IMR-90 (cell line): ENCODE results near the gene NPHS1. TPM values are rescaled to one million over a fixed set of nuclear protein-coding genes. Genes with fewer than 3 reads are reported as not detected.

Experiments
- ATAC-seq: fragments of 200-7000 bp; cut with Tn5 transposase; 2 replicates; pipeline ENCODE4 v1.9.1; 2020; ENCODE audit warnings: low read depth, mild to moderate bottlenecking, moderate library complexity
- BruUV-seq: library from RNA; stranded (reverse); fragments of 400-500 nt; replicated peaks from 2 replicates; lab custom pipeline; 2021; lab: Mats Ljungman, UMichigan
- CTCF ChIA-PET: fragments of 300-600 bp; formaldehyde crosslinking; extraction: SDS; loops from one replicate; lab custom pipeline; 2021; ENCODE audit warnings: antibody characterized with exemption; lab: Yijun Ruan, JAX
- POLR2A ChIA-PET: fragments of 300-600 bp; sonication (Branson Sonifier 250); formaldehyde crosslinking; loops from one replicate; lab custom pipeline; 2022; ENCODE audit warnings: antibody characterized with exemption; ENCODE audit not compliant: unreplicated experiment; lab: Charles Lee
- DNase-seq: peaks from one replicate; pipeline ENCODE4 v3.0.0; 2013
- H2AFZ ChIP-seq: replicated peaks from 2 replicates; pipeline ENCODE3; 2013; ENCODE audit warnings: low read length, mild to moderate bottlenecking; ENCODE audit not compliant: poor library complexity
- H2AK5ac ChIP-seq: 2 replicates; pipeline ENCODE4 v1.6.1; 2013; ENCODE audit warnings: low read depth, low read length, inconsistent platforms
- H2AK9ac ChIP-seq: replicated peaks from 2 replicates; pipeline ENCODE3; 2013; ENCODE audit warnings: mild to moderate bottlenecking, low read depth, low read length, moderate library complexity; ENCODE audit not compliant: poor library complexity
- H2BK120ac ChIP-seq: 2 replicates; pipeline ENCODE4 v1.6.1; 2013; ENCODE audit warnings: low read depth, low read length, inconsistent platforms
- H2BK15ac ChIP-seq: 3 replicates; pipeline ENCODE4 v1.6.1; 2013; ENCODE audit warnings: low read depth, low read length, inconsistent platforms
- H2BK20ac ChIP-seq: 2 replicates; pipeline ENCODE4 v1.6.1; 2013; ENCODE audit warnings: low read depth, mild to moderate bottlenecking, inconsistent platforms, low read length, moderate library complexity
- H2BK5ac ChIP-seq: 2 replicates; pipeline ENCODE4 v1.6.1; 2013; ENCODE audit warnings: mild to moderate bottlenecking, low read depth, low read length, inconsistent platforms; ENCODE audit not compliant: poor library complexity, severe bottlenecking
- H3K14ac ChIP-seq: replicated peaks from 2 replicates; pipeline ENCODE4 v1.6.1; 2013; ENCODE audit warnings: low read depth, low read length, inconsistent platforms
- H3K18ac ChIP-seq: 2 replicates; pipeline ENCODE4 v1.6.1; 2013; ENCODE audit warnings: low read depth, low read length, control low read depth
- H3K23ac ChIP-seq: 2 replicates; pipeline ENCODE4 v1.6.1; 2013; ENCODE audit warnings: low read depth, low read length, inconsistent platforms
- H3K27ac ChIP-seq: 2 replicates; pipeline ENCODE4 v1.5.1; 2013; ENCODE audit warnings: mild to moderate bottlenecking, control low read depth, low read length; ENCODE audit not compliant: insufficient read depth
- H3K27me3 ChIP-seq: 2 replicates; pipeline ENCODE4 v1.6.1; 2013; ENCODE audit warnings: low read length; ENCODE audit not compliant: control insufficient read depth, insufficient read depth
- H3K36me3 ChIP-seq: 2 replicates; pipeline ENCODE4 v1.6.1; 2013; ENCODE audit warnings: low read length, mixed read lengths; ENCODE audit not compliant: control insufficient read depth, insufficient read depth
- H3K4ac ChIP-seq: 2 replicates; pipeline ENCODE4 v1.6.1; 2013; ENCODE audit warnings: low read depth, low read length, inconsistent platforms
- H3K4me1 ChIP-seq: 2 replicates; pipeline ENCODE4 v1.6.1; 2013; ENCODE audit warnings: low read length, mixed read lengths; ENCODE audit not compliant: control insufficient read depth, insufficient read depth
- H3K4me2 ChIP-seq: 2 replicates; pipeline ENCODE4 v1.6.1; 2013; ENCODE audit warnings: low read depth, mild to moderate bottlenecking, control low read depth, low read length, moderate library complexity
- H3K4me3 ChIP-seq: 2 replicates; pipeline ENCODE4 v1.5.1; 2013; ENCODE audit warnings: low read depth, mild to moderate bottlenecking, control low read depth, low read length, moderate library complexity; ENCODE audit not compliant: insufficient read depth
- H3K56ac ChIP-seq: 2 replicates; pipeline ENCODE4 v1.6.1; 2013; ENCODE audit warnings: low read length, inconsistent platforms; ENCODE audit not compliant: insufficient read depth; ENCODE audit errors: extremely low read depth
- H3K79me1 ChIP-seq, 2 experiments: 2 replicates each; pipeline ENCODE4 v1.6.1; 2013; ENCODE audit warnings: low read length in 2 of 2, inconsistent platforms in 1 of 2, low read depth in 1 of 2
- H3K9ac ChIP-seq: 2 replicates; pipeline ENCODE4 v1.6.1; 2013; ENCODE audit warnings: low read depth, low read length, control low read depth
- H3K9me1 ChIP-seq: 2 replicates; pipeline ENCODE4 v1.6.1; 2013; ENCODE audit warnings: low read length, inconsistent platforms; ENCODE audit not compliant: insufficient read depth
- H3K9me3 ChIP-seq: 2 replicates; pipeline ENCODE4 v1.6.1; 2013; ENCODE audit warnings: low read length; ENCODE audit not compliant: control insufficient read depth, insufficient read depth
- H4K20me1 ChIP-seq: 2 replicates; pipeline ENCODE4 v1.6.1; 2013; ENCODE audit warnings: low read length, inconsistent platforms; ENCODE audit not compliant: insufficient read depth
- H4K5ac ChIP-seq: 2 replicates; pipeline ENCODE4 v1.6.1; 2013; ENCODE audit warnings: mild to moderate bottlenecking, low read depth, low read length, control low read depth
- H4K8ac ChIP-seq, 2 experiments: 2 replicates each; pipeline ENCODE4 v1.6.1; 2013; ENCODE audit warnings: low read depth in 2 of 2, low read length in 2 of 2, control low read depth in 1 of 2, inconsistent platforms in 1 of 2
- H4K91ac ChIP-seq: 2 replicates; pipeline ENCODE4 v1.6.1; 2013; ENCODE audit warnings: low read depth, low read length, inconsistent platforms; ENCODE audit not compliant: insufficient read depth
- BHLHE40 ChIP-seq: fragments of 150-350 bp; IDR thresholded peaks from 2 replicates; pipeline ENCODE4 v1.6.1; 2016; ENCODE audit warnings: mild to moderate bottlenecking, low read depth, low read length
- CEBPB ChIP-seq: IDR thresholded peaks from 2 replicates; pipeline ENCODE4 v1.6.1; 2012; ENCODE audit warnings: low read depth, low read length, improper control_type of control experiment
- CHD1 ChIP-seq: IDR thresholded peaks from 2 replicates; pipeline ENCODE4 v1.6.1; 2012; ENCODE audit warnings: low read depth, low read length, improper control_type of control experiment
- FOS ChIP-seq: fragments of 150-350 bp; IDR thresholded peaks from 2 replicates; pipeline ENCODE4 v1.6.1; 2016; ENCODE audit warnings: low read depth, low read length
- MAFK ChIP-seq: IDR thresholded peaks from 2 replicates; pipeline ENCODE4 v1.6.1; 2012; ENCODE audit warnings: low read depth, low read length, improper control_type of control experiment
- MAZ ChIP-seq: IDR thresholded peaks from 2 replicates; pipeline ENCODE4 v1.6.1; 2012; ENCODE audit warnings: low read depth, mild to moderate bottlenecking, low read length, improper control_type of control experiment, moderate library complexity, borderline replicate concordance
- MXI1 ChIP-seq: IDR thresholded peaks from 2 replicates; pipeline ENCODE4 v1.6.1; 2012; ENCODE audit warnings: low read depth, mild to moderate bottlenecking, low read length, moderate library complexity, borderline replicate concordance
- NFE2L2 ChIP-seq: fragments of 150-350 bp; IDR thresholded peaks from 2 replicates; pipeline ENCODE4 v1.6.1; 2016; ENCODE audit warnings: low read depth, mild to moderate bottlenecking, low read length
- POLR2A ChIP-seq: IDR thresholded peaks from 2 replicates; pipeline ENCODE4 v1.6.1; 2012; ENCODE audit warnings: mild to moderate bottlenecking, low read depth, low read length
- RAD21 ChIP-seq: IDR thresholded peaks from 2 replicates; pipeline ENCODE4 v1.6.1; 2012; ENCODE audit warnings: low read length, improper control_type of control experiment
- RCOR1 ChIP-seq: IDR thresholded peaks from 2 replicates; pipeline ENCODE4 v1.6.1; 2012; ENCODE audit warnings: mild to moderate bottlenecking, low read length, improper control_type of control experiment; ENCODE audit not compliant: insufficient replicate concordance
- RFX5 ChIP-seq: IDR thresholded peaks from 2 replicates; pipeline ENCODE4 v1.8.0; 2012; ENCODE audit warnings: low read depth, mild to moderate bottlenecking, low read length, moderate library complexity
- SMC3 ChIP-seq: fragments of 150-350 bp; IDR thresholded peaks from 2 replicates; pipeline ENCODE4 v1.6.1; 2016; ENCODE audit warnings: low read depth, mild to moderate bottlenecking, antibody characterized with exemption, low read length, moderate library complexity
- USF2 ChIP-seq: fragments of 150-350 bp; IDR thresholded peaks from 2 replicates; pipeline ENCODE4 v1.6.1; 2017; ENCODE audit warnings: mild to moderate bottlenecking, antibody characterized with exemption, low read length, low read depth
- WGBS, 2 experiments: methylation state at CpG; one replicate each; pipeline versions ENCODE4 v1.1.5 to v1.1.7; 2013; ENCODE audit warnings: missing lambda C conversion rate in 2 of 2; ENCODE audit not compliant: insufficient read length in 1 of 2; ENCODE audit errors: extremely low coverage in 2 of 2; 5-methylcytosine and 5-hydroxymethylcytosine counted together
- dilution Hi-C: fragments of 300-500 bp; cut with HindIII; formaldehyde crosslinking; loops from one replicate; pipeline ENCODE4 v1.14.3; 2018; ENCODE audit warnings: low sequenced_read_pairs; ENCODE audit not compliant: unreplicated experiment
- in situ Hi-C: fragments of 300-500 bp; cut with MboI; formaldehyde crosslinking; loops from 3 replicates; pipeline ENCODE4 v1.14.3; 2019; ENCODE audit warnings: low sequenced_read_pairs, inconsistent platforms, mixed read lengths
- intact Hi-C: fragments of 100-400 bp; cut with micrococcal nuclease; formaldehyde crosslinking; loops from 2 replicates; pipeline ENCODE4 v1.10.0; 2022
- polyA plus RNA-seq, 3 experiments: library from polyadenylated mRNA; depleted of rRNA; stranded (reverse); fragments of >200 nt; gene quantifications; 2 replicates each; pipeline ENCODE4 v1.2.3, GENCODE V29; 2012; ENCODE audit warnings: low replicate concordance in 1 of 3
- total RNA-seq: library from RNA; depleted of rRNA; stranded (reverse); fragments of >200 nt; gene quantifications from 2 replicates; pipeline ENCODE4 v1.2.3, GENCODE V29; 2012
- TF ChIP-seq, protein P1 (sequence below): conservative IDR thresholded peaks from 2 replicates; pipeline ENCODE4 v1.5.1; 2012; ENCODE audit warnings: mild to moderate bottlenecking, low read depth, low read length, improper control_type of control experiment
- TF ChIP-seq, protein P2 (sequence below): fragments of 150-350 bp; IDR thresholded peaks from 2 replicates; pipeline ENCODE4 v1.6.1; 2016; ENCODE audit warnings: low read depth, mild to moderate bottlenecking, low read length, moderate library complexity, borderline replicate concordance

Gene NPHS1
- total and polyA plus RNA-seq, 2 of the 4 experiments (the other 2 are of a cell fraction) = not detected

DNA sequence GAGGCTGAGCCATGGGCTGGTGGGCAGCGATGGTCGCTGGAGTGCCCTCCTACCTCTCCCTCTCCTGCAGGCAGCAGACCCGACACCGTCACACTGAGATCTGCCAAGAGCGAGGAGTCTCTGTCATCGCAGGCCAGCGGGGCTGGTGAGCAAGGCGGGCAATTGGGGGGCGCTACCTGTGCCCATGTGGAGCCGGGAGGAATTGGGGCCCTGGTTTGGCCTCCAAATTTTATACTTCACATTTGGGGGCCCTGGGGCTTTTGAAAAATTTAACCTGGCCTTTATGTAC, 67.0 kb downstream of the NPHS1 start:
- WGBS, 2 experiments = 100% methylated on average over 3 of the region's 10 CpGs; no CpG with 5 or more reads in 1 of the 2 experiments
- Histone ChIP-seq H3K4me3 (no peak overlapping the region), H4K91ac (no peak overlapping the region), H3K18ac (no peak overlapping the region), H2BK15ac (no peak overlapping the region), H3K79me1 (no peaks in the 10 kb centered on the region), H2BK5ac (no peak overlapping the region), H4K5ac (no peak overlapping the region), H2BK120ac (no peak overlapping the region), H3K9me3 (no peaks in the 10 kb centered on the region), H3K36me3 (peaks cover 14% of the 10 kb centered on the region), H3K56ac (no peak overlapping the region), H3K23ac (no peak overlapping the region), H3K14ac (no peak overlapping the region), H3K9me1 (no peaks in the 10 kb centered on the region), H2AFZ (no peak overlapping the region), H2BK20ac (no peak overlapping the region), H3K27ac (no peak overlapping the region), H4K20me1 (no peaks in the 10 kb centered on the region), H3K27me3 (no peaks in the 10 kb centered on the region), H2AK9ac (no peak overlapping the region), H3K4ac (no peak overlapping the region), H2AK5ac (no peak overlapping the region), H3K4me1 (no peaks in the 10 kb centered on the region), H4K8ac (no peak overlapping the region), H3K9ac (no peak overlapping the region), H3K4me2 (no peak overlapping the region)
- DNase-seq (no peak), ATAC-seq (no peak)
- CTCF ChIA-PET = no interaction called here
- in situ Hi-C loops (no loop called here), dilution Hi-C loops (no loop called here), intact Hi-C loops (no loop called here)
- BruUV-seq = no TSS peak
- POLR2A ChIA-PET = no interaction called here
- TF ChIP-seq RAD21 (no peak), MAFK (no peak), RFX5 (no peak), MAZ (no peak), SMC3 (no peak), USF2 (no peak), MXI1 (no peak), NFE2L2 (no peak), FOS (no peak), POLR2A (no peak), BHLHE40 (no peak), CEBPB (no peak), CHD1 (no peak), RCOR1 (no peak)
- TF ChIP-seq, protein P1, sequence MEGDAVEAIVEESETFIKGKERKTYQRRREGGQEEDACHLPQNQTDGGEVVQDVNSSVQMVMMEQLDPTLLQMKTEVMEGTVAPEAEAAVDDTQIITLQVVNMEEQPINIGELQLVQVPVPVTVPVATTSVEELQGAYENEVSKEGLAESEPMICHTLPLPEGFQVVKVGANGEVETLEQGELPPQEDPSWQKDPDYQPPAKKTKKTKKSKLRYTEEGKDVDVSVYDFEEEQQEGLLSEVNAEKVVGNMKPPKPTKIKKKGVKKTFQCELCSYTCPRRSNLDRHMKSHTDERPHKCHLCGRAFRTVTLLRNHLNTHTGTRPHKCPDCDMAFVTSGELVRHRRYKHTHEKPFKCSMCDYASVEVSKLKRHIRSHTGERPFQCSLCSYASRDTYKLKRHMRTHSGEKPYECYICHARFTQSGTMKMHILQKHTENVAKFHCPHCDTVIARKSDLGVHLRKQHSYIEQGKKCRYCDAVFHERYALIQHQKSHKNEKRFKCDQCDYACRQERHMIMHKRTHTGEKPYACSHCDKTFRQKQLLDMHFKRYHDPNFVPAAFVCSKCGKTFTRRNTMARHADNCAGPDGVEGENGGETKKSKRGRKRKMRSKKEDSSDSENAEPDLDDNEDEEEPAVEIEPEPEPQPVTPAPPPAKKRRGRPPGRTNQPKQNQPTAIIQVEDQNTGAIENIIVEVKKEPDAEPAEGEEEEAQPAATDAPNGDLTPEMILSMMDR = no peak
- TF ChIP-seq, protein P2, sequence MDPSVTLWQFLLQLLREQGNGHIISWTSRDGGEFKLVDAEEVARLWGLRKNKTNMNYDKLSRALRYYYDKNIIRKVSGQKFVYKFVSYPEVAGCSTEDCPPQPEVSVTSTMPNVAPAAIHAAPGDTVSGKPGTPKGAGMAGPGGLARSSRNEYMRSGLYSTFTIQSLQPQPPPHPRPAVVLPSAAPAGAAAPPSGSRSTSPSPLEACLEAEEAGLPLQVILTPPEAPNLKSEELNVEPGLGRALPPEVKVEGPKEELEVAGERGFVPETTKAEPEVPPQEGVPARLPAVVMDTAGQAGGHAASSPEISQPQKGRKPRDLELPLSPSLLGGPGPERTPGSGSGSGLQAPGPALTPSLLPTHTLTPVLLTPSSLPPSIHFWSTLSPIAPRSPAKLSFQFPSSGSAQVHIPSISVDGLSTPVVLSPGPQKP = no peak
